Uterus (tissue), 4 donors: ENCODE data around the gene ACSL3. TPM values are rescaled to one million over a fixed set of nuclear protein-coding genes. Genes with fewer than 3 reads are reported as not detected.

ENCODE experiments used
- DNase-seq, 2 donors: peaks; one replicate each; pipeline ENCODE4 v3.0.0-alpha.2; 2019 to 2020
- H3K27ac ChIP-seq, 2 donors: fragments of 200-600 bp; sonication (generic); 1 replicate in 1 of 2; 2 replicates in 1 of 2; pipeline ENCODE4 v1.5.1; 2016 to 2018
- H3K27me3 ChIP-seq, 2 donors: fragments of 200-600 bp; sonication (generic); one replicate each; pipeline ENCODE4 v1.5.1; 2018 to 2019; ENCODE audit warnings: control low read depth in 1 of 2
- H3K36me3 ChIP-seq, 2 donors: fragments of 200-600 bp; sonication (generic); one replicate each; pipeline ENCODE4 v1.5.1; 2019; ENCODE audit warnings: control low read depth in 1 of 2
- H3K4me1 ChIP-seq, 2 donors: fragments of 200-600 bp; sonication (generic); one replicate each; pipeline ENCODE4 v1.5.1; 2018 to 2019; ENCODE audit warnings: control low read depth in 1 of 2
- H3K4me3 ChIP-seq, 2 donors: fragments of 200-600 bp; sonication (generic); 1 replicate in 1 of 2; 2 replicates in 1 of 2; pipeline ENCODE4 v1.5.1; 2018 to 2019; ENCODE audit warnings: mild to moderate bottlenecking in 1 of 2
- H3K9me3 ChIP-seq, 2 donors: fragments of 200-600 bp; sonication (generic); one replicate each; pipeline ENCODE4 v1.5.1; 2019; ENCODE audit warnings: control low read depth in 1 of 2
- CTCF ChIP-seq, 4 experiments: fragments of 200-600 bp in 2 of 4; fragments of 450-650 bp in 2 of 4; sonication (generic) in 2 of 4; IDR thresholded peaks; one replicate each; pipeline ENCODE4 v1.5.1; 2016 to 2019; ENCODE audit warnings: antibody characterized with exemption in 4 of 4, mild to moderate bottlenecking in 2 of 4, moderate library complexity in 1 of 4
- POLR2A ChIP-seq, 2 donors: fragments of 450-650 bp; IDR thresholded peaks; one replicate each; pipeline ENCODE4 v1.6.1; 2016; ENCODE audit warnings: antibody characterized with exemption in 2 of 2, mild to moderate bottlenecking in 1 of 2, moderate library complexity in 1 of 2
- intact Hi-C: fragments of 100-400 bp; cut with DNase I; formaldehyde crosslinking; loops from one replicate; pipeline ENCODE4 v1.15.1; 2023; ENCODE audit warnings: low total_unique reads
- total RNA-seq, 4 donors: library from RNA; depleted of rRNA in 3 of 4; stranded (reverse); fragments of >200 nt in 3 of 4; gene quantifications; one replicate each; pipeline versions ENCODE4 v1.1.0 to v1.2.4, GENCODE V29; 2014 to 2023
- donor health status: DM: yes; HTN: yes; CAD: no.

The ACSL3 gene
- total RNA-seq, 4 donors from 2014 or later, result 39.7 to 101 (median 61.2) TPM

DNA sequence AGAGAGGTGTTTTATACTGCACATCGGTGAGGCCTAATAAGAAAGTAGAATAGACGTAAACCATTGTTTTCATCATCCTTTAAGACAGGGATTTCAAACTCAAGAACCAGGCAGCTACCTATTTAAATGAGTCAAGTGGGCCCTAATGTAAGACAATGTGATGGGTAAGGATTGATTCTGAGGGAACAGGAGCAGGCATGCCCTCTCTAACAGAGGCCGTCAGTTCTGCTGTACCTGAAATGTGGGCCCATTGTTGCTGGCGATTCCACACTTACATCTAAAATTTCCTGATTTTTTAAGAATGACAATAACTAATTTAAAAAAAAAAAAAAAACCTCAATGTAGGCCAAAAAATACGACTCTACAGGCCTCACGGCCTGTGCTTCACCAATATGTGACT, 67.5 kb downstream of the ACSL3 start:
- H3K9me3 ChIP-seq, result no peaks in the 10 kb centered on the region

DNA sequence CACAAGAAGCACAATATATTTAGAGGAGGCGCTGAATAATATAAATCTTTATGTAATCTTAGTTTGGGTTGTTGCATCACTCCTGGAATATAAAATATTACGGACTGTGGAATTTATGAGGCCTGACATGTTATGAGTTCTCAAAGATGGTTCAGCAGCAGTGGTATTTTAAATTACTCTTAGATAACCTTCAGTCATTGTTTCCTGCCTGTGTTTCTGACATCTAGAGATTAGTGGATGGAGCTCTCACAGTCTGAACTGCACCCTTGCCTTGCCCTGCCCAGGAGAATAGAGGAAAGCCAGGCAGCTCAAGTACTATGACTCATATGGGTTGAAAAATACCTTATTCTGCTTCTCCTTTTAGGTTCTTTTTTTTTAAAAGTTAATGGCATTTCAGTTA, 70.0 kb downstream of the ACSL3 start:
- H3K9me3 ChIP-seq, result no peaks in the 10 kb centered on the region
- H3K4me1 ChIP-seq, result no peaks in the 10 kb centered on the region
- H3K27ac ChIP-seq, result no peak overlapping the region
- DNase-seq, result no peak
- H3K27me3 ChIP-seq, result no peaks in the 10 kb centered on the region
- no peak overlapping the region for H3K4me3 ChIP-seq
- H3K36me3 ChIP-seq, result no peaks in the 10 kb centered on the region
- TF ChIP-seq POLR2A (IDR thresholded peaks at IDR 0.05) (no peak), CTCF (IDR thresholded peaks at IDR 0.05) (no peak)
- intact Hi-C loops, result no loop called here

More for the DNA sequence above, 67.5 kb downstream of the ACSL3 start:
- TF ChIP-seq CTCF (IDR thresholded peaks at IDR 0.05), result no peak
- TF ChIP-seq POLR2A (IDR thresholded peaks at IDR 0.05), result no peak
- no peak for DNase-seq
- Histone ChIP-seq H3K27ac (no peak overlapping the region), H3K36me3 (no peaks in the 10 kb centered on the region), H3K4me3 (no peak overlapping the region), H3K27me3 (no peaks in the 10 kb centered on the region), H3K4me1 (no peaks in the 10 kb centered on the region)
- intact Hi-C loops, result no loop called here

DNA sequence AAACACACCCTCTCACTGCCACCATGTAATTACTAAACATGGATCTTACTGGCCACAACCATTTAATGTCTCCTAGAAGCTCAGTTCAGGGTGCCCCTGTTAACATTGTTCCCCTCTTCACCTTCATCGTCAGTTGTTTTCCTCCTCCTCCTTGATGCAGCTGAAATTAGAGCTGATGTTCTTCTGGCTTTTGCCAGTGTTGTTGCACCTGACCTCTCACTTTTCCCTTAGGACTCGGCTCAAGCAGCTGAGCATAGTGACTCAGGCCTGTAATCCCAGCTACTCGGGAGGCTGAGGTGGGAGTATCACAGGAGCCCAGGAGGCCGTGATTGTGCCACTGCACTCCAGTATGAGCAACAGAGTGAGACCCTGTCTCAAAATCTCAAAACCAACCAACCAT, 70.8 kb downstream of the ACSL3 start:
- H3K9me3 ChIP-seq, result no peaks in the 10 kb centered on the region
- DNase-seq, result no peak
- no peak overlapping the region for H3K4me3 ChIP-seq
- intact Hi-C loops, result no loop called here
- H3K27ac ChIP-seq, result no peak overlapping the region
- H3K4me1 ChIP-seq, result no peaks in the 10 kb centered on the region
- H3K27me3 ChIP-seq, result no peaks in the 10 kb centered on the region
- H3K36me3 ChIP-seq, result no peaks in the 10 kb centered on the region
- TF ChIP-seq CTCF (IDR thresholded peaks at IDR 0.05) (no peak), POLR2A (IDR thresholded peaks at IDR 0.05) (no peak)

DNA sequence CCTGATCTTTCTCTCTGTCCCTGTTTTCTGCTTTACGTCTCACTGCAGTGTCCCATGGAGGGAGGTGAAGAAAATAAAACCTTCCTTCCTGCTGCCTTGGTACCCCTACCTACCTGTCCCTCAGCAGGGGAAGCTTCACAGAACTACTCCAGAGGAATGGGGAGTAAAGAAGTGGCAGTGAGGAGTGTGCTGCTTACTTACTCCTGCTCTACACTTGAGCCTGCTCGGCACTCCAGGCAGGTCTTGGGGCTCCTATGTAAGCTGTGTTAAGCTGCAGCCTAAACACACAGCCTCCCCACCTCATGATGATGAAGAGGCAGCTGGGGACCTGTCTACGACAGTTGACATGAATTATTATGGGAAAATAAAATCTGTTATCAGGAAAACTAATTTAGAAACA, 72.6 kb downstream of the ACSL3 start:
- Histone ChIP-seq H3K27ac (no peak overlapping the region), H3K27me3 (no peaks in the 10 kb centered on the region), H3K4me3 (no peak overlapping the region), H3K36me3 (no peaks in the 10 kb centered on the region), H3K4me1 (no peaks in the 10 kb centered on the region), H3K9me3 (peaks cover 0 to 2% of the 10 kb centered on the region in 2 donors)
- TF ChIP-seq CTCF (IDR thresholded peaks at IDR 0.05) (no peak), POLR2A (IDR thresholded peaks at IDR 0.05) (no peak)
- intact Hi-C loops, result no loop called here
- DNase-seq, result no peak

- intact Hi-C loops, result no loop called here
- TF ChIP-seq POLR2A (IDR thresholded peaks at IDR 0.05) (no peak), CTCF (IDR thresholded peaks at IDR 0.05) (no peak)
- Histone ChIP-seq H3K4me3 (no peak overlapping the region), H3K27ac (no peak overlapping the region), H3K9me3 (peaks cover 0 to 10% of the 10 kb centered on the region in 2 donors), H3K27me3 (no peaks in the 10 kb centered on the region), H3K36me3 (no peaks in the 10 kb centered on the region), H3K4me1 (no peaks in the 10 kb centered on the region)
- DNase-seq, result no peak
Observed at GRCh38 chr2:222935688-222936298, 75.0 kb downstream of the ACSL3 start.
